ENCODE data around the gene SLC45A2. TPM values are rescaled to one million over a fixed set of nuclear protein-coding genes. Genes with fewer than 3 reads are reported as not detected.

The SLC45A2 gene
- total and polyA plus RNA-seq, 9 of the 15 experiments (the other 6 are each of a cell fraction or from before 2014, with no cell fraction given) = 0.03 to 0.29 (median 0.14) TPM; not detected in 4

DNA sequence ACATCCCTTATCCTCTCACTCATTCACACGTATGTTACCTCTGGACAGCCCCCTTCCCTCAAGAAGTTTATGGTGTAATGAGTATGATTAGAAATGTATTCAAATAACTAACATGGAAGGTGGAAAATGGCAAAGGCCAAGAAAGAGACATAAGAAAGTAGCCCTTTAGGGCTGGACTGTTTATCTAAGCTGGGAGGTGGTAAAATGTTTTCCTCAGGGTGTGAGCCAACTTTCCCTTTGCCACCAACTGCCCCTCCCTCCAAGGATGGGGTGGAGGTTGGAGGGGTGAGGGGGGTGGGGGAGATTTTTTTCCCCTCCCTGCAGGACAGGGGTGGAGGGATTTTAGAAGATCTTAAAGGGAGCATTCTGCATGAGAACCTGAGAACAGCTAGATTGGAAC lies 8.2 kb downstream of the SLC45A2 start:
- H3K36me3 ChIP-seq (ENCODE audit: control insufficient read depth, insufficient read depth, low read length) = no peaks in the 10 kb centered on the region
- H2AFZ ChIP-seq (ENCODE audit: low read depth, low read length) = no peak overlapping the region
- H4K20me1 ChIP-seq (replicated peaks; ENCODE audit: control insufficient read depth, insufficient read depth, low read length) = no peaks in the 10 kb centered on the region
- no peaks in the 10 kb centered on the region for H3K9me1 ChIP-seq (ENCODE audit: control insufficient read depth, insufficient read depth, low read length)
- no peak overlapping the region for H3K27ac ChIP-seq (ENCODE audit: extremely low read depth, low read depth, low read length)
- BruUV-seq (replicated peaks) = no TSS peak
- DNase-seq (ENCODE audit: extremely low read depth in 1 of 4, low spot score in 3 of 4) (no peak), ATAC-seq (no peak), FAIRE-seq (no peak)
- intact Hi-C loops (cut with micrococcal nuclease) (no loop called here), in situ Hi-C loops (cut with MboI) (no loop called here)
- H3K4me1 ChIP-seq (replicated peaks in 1 of 2; ENCODE audit: control insufficient read depth in 2 of 2, insufficient read depth in 2 of 2, low read length in 2 of 2) = no peaks in the 10 kb centered on the region
- 0% methylated on average over 1 of the region's 1 CpG for WGBS (ENCODE audit: insufficient coverage, low coverage, missing lambda C conversion rate)
- H3K9me3 ChIP-seq (replicated peaks; ENCODE audit: control insufficient read depth, insufficient read depth, low read depth, low read length) = no peaks in the 10 kb centered on the region
- H3K27me3 ChIP-seq (ENCODE audit: control insufficient read depth in 2 of 2, insufficient read depth in 2 of 2, low read length in 2 of 2) = peaks cover 11 to 26% of the 10 kb centered on the region in 2 experiments
- no peak overlapping the region for H3K4me3 ChIP-seq
- ChIA-PET CTCF (ENCODE audit: low intra/inter-chr PET ratio) (no interaction called here), POLR2A (interaction anchor here (0.6 to 1.2 kb wide), 3 partner anchors 13 to 23 kb away, joined by 3 read pairs; no protein-coding TSS in a partner anchor)
- no peak overlapping the region for H3K9ac ChIP-seq (ENCODE audit: insufficient read depth in 1 of 2, low read depth in 2 of 2, low read length in 2 of 2)
- no peaks in the 10 kb centered on the region for H3K79me2 ChIP-seq (ENCODE audit: control insufficient read depth, insufficient read depth, low read length)
- H3K4me2 ChIP-seq (ENCODE audit: insufficient read depth, low read length) = no peak overlapping the region
- TF ChIP-seq NFIC (IDR thresholded peaks at IDR 0.05) (no peak), ZZZ3 (IDR thresholded peaks at IDR 0.05) (no peak), ZFP30 (CRISPR knock-in tag; IDR thresholded peaks at IDR 0.05; ENCODE audit: borderline replicate concordance) (no peak), ELF1 (tag; IDR thresholded peaks at IDR 0.05) (no peak), TRIM24 (IDR thresholded peaks at IDR 0.05) (no peak), EP400 (IDR thresholded peaks at IDR 0.05) (no peak), POU5F1 (IDR thresholded peaks at IDR 0.05; ENCODE audit: borderline replicate concordance, low read depth, low read length, partially characterized antibody) (no peak), ZBTB8A (IDR thresholded peaks at IDR 0.05; ENCODE audit: partially characterized antibody) (no peak)
- TF ChIP-seq, protein P1, sequence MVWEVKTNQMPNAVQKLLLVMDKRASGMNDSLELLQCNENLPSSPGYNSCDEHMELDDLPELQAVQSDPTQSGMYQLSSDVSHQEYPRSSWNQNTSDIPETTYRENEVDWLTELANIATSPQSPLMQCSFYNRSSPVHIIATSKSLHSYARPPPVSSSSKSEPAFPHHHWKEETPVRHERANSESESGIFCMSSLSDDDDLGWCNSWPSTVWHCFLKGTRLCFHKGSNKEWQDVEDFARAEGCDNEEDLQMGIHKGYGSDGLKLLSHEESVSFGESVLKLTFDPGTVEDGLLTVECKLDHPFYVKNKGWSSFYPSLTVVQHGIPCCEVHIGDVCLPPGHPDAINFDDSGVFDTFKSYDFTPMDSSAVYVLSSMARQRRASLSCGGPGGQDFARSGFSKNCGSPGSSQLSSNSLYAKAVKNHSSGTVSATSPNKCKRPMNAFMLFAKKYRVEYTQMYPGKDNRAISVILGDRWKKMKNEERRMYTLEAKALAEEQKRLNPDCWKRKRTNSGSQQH (CRISPR knock-in tag; IDR thresholded peaks at IDR 0.05) = no peak
- TF ChIP-seq, protein P2, sequence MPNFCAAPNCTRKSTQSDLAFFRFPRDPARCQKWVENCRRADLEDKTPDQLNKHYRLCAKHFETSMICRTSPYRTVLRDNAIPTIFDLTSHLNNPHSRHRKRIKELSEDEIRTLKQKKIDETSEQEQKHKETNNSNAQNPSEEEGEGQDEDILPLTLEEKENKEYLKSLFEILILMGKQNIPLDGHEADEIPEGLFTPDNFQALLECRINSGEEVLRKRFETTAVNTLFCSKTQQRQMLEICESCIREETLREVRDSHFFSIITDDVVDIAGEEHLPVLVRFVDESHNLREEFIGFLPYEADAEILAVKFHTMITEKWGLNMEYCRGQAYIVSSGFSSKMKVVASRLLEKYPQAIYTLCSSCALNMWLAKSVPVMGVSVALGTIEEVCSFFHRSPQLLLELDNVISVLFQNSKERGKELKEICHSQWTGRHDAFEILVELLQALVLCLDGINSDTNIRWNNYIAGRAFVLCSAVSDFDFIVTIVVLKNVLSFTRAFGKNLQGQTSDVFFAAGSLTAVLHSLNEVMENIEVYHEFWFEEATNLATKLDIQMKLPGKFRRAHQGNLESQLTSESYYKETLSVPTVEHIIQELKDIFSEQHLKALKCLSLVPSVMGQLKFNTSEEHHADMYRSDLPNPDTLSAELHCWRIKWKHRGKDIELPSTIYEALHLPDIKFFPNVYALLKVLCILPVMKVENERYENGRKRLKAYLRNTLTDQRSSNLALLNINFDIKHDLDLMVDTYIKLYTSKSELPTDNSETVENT (CRISPR knock-in tag; IDR thresholded peaks at IDR 0.05) = no peak
- TF ChIP-seq, protein P3, sequence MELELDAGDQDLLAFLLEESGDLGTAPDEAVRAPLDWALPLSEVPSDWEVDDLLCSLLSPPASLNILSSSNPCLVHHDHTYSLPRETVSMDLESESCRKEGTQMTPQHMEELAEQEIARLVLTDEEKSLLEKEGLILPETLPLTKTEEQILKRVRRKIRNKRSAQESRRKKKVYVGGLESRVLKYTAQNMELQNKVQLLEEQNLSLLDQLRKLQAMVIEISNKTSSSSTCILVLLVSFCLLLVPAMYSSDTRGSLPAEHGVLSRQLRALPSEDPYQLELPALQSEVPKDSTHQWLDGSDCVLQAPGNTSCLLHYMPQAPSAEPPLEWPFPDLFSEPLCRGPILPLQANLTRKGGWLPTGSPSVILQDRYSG (tag; conservative IDR thresholded peaks at IDR 0.05; ENCODE audit: low read depth) = no peak
- TF ChIP-seq, protein P4, sequence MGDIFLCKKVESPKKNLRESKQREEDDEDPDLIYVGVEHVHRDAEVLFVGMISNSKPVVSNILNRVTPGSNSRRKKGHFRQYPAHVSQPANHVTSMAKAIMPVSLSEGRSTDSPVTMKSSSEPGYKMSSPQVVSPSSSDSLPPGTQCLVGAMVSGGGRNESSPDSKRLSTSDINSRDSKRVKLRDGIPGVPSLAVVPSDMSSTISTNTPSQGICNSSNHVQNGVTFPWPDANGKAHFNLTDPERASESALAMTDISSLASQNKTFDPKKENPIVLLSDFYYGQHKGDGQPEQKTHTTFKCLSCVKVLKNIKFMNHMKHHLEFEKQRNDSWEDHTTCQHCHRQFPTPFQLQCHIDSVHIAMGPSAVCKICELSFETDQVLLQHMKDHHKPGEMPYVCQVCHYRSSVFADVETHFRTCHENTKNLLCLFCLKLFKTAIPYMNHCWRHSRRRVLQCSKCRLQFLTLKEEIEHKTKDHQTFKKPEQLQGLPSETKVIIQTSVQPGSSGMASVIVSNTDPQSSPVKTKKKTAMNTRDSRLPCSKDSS (IDR thresholded peaks at IDR 0.05; ENCODE audit: low read depth, partially characterized antibody) = no peak

Measured in K562 (cell line).